ENCODE measurements around the gene PRIMPOL. TPM values are rescaled to one million over a fixed set of nuclear protein-coding genes. Genes with fewer than 3 reads are reported as not detected.
"Not testable (repeated sequence)": the region's sequence is repeated elsewhere in the genome, so short reads cannot be mapped to it uniquely, and the experiment has no call there.

The PRIMPOL gene
- total and polyA plus RNA-seq, 9 of the 15 experiments (the other 6 are each of a cell fraction or from before 2014, with no cell fraction given): 11.0 to 32.0 (median 16.1) TPM

DNA sequence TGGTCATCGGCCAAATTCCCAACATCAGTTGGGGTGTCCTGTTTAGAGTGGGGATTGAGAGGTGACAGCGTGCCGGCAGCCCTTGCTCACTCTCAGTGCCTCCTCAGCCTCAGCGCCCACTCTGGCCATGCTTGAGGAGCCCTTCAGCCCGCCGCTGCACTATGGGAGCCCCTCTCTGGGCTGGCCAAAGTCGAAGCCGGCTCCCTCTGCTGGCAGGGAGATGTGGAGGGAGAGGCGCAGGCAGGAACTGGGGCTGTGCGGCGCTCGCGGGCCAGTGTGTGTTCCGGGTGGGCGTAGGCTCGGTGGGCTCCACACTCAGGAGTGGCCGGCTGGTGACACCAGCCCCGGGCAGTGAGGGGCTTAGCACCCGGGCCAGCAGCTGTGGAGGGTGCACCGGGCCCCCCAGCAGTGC, 91.4 kb downstream of the PRIMPOL start (continued):
- TF ChIP-seq ZNF280A (IDR thresholded peaks at IDR 0.05; ENCODE audit: low read depth, partially characterized antibody): peak; percentile 54
- peak in 1 of 2 experiments; percentile 31; a peak in 1 of 4 replicates for TF ChIP-seq TRIM24 (IDR thresholded peaks at IDR 0.05)
- TF ChIP-seq ZBTB33 (CRISPR knock-in tag; IDR thresholded peaks at IDR 0.05): peak; percentile 93
- peak; percentile 82 for TF ChIP-seq ELF2 (CRISPR knock-in tag; IDR thresholded peaks at IDR 0.05)
- TF ChIP-seq TRIM28 (IDR thresholded peaks at IDR 0.05): peak; percentile 79
- TF ChIP-seq HOMEZ (CRISPR knock-in tag; IDR thresholded peaks at IDR 0.05): no peak

DNA sequence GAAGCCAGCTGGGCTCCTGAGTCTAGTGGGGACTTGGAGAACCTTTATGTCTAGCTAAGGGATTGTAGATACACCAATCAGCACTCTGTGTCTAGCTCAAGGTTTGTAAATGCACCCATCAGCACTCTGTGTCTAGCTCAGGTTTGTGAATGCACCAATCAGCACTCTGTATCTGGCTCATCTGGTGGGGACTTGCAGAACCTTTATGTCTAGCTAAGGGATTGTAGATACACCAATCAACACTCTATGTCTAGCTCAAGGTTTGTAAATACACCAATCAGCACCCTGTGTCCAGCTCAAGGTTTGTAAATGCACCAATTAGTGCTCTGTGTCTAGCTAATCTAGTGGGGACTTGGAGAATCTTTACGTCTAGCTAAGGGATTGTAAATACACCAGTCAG, 92.1 kb downstream of the PRIMPOL start:
- H3K27ac ChIP-seq (ENCODE audit: extremely low read depth, low read depth, low read length); H3K4me2 ChIP-seq (ENCODE audit: insufficient read depth, low read length); intact Hi-C loops (cut with micrococcal nuclease); H3K79me2 ChIP-seq (ENCODE audit: control insufficient read depth, insufficient read depth, low read length); DNase-seq (ENCODE audit: extremely low read depth in 1 of 4, low spot score in 3 of 4); FAIRE-seq; CTCF ChIA-PET (ENCODE audit: low intra/inter-chr PET ratio); H3K4me3 ChIP-seq; BruUV-seq (replicated peaks); H3K9me1 ChIP-seq (ENCODE audit: control insufficient read depth, insufficient read depth, low read length); H4K20me1 ChIP-seq (replicated peaks; ENCODE audit: control insufficient read depth, insufficient read depth, low read length); H3K36me3 ChIP-seq (ENCODE audit: control insufficient read depth, insufficient read depth, low read length); ATAC-seq; H2AFZ ChIP-seq (ENCODE audit: low read depth, low read length); H3K27me3 ChIP-seq (ENCODE audit: control insufficient read depth in 2 of 2, insufficient read depth in 2 of 2, low read length in 2 of 2); H3K9ac ChIP-seq (ENCODE audit: insufficient read depth in 1 of 2, low read depth in 2 of 2, low read length in 2 of 2); H3K4me1 ChIP-seq (replicated peaks in 1 of 2; ENCODE audit: control insufficient read depth in 2 of 2, insufficient read depth in 2 of 2, low read length in 2 of 2); H3K9me3 ChIP-seq (replicated peaks; ENCODE audit: control insufficient read depth, insufficient read depth, low read depth, low read length): not testable (repeated sequence)
- in situ Hi-C loops (cut with MboI): loop anchor here (10.0 kb wide), 1 partner anchor 233 kb away; no protein-coding TSS in a partner anchor
- POLR2A ChIA-PET: interaction anchor here (1.2 kb wide), 1 partner anchor 10 kb away, joined by 4 read pairs; no protein-coding TSS in a partner anchor
- WGBS (ENCODE audit: insufficient coverage, low coverage, missing lambda C conversion rate): 64% methylated on average over 1 of the region's 1 CpG

Data from K562 (cell line).